ENCODE data around the gene MAP3K7CL. TPM values are rescaled to one million over a fixed set of nuclear protein-coding genes. Genes with fewer than 3 reads are reported as not detected.

Gene MAP3K7CL
- total RNA-seq, 1 donor from 2014 or later: not detected

- no peaks in the 10 kb centered on the region for H3K27me3 Mint-ChIP-seq
- H3K4me1 Mint-ChIP-seq (ENCODE audit: unreplicated experiment): peaks cover 20% of the 10 kb centered on the region
- H3K9me3 Mint-ChIP-seq: peaks cover under 1% of the 10 kb centered on the region
- no peaks in the 10 kb centered on the region for H3K36me3 Mint-ChIP-seq
- no peak overlapping the region for H3K4me3 Mint-ChIP-seq
- TF ChIP-seq CTCF (conservative IDR thresholded peaks at IDR 0.05): no peak
- no peak for DNase-seq (ENCODE audit: extremely low spot score, unreplicated experiment)
- peak overlapping the region; percentile 87 for H3K27ac Mint-ChIP-seq
These were observed 48.5 kb downstream of the MAP3K7CL start for GRCh38 chr21:29178926-29179325.

DNA sequence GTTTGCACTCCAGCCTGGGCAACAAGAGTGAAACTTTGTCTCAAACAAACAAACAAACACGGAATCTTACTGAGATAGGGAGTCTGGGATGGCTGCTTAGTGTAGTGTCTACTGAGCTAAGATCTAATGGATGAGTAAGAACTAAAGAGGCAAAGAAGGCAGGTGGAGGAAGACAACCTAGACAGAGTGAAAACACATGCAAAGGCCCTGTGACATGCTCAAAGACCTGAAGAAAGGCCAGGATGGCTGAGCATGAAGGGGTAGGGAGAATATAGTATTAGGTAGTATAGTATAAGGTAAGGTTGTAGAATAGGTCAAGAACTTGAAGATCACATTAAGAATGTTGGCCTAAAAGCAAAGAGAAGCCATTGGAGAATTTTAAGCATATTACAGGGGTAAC, 49.1 kb downstream of the MAP3K7CL start:
- no peak overlapping the region for H3K4me3 Mint-ChIP-seq
- H3K27ac Mint-ChIP-seq: peak overlapping the region; percentile 46
- TF ChIP-seq CTCF (conservative IDR thresholded peaks at IDR 0.05): no peak
- DNase-seq (ENCODE audit: extremely low spot score, unreplicated experiment): no peak
- peaks cover 20% of the 10 kb centered on the region for H3K4me1 Mint-ChIP-seq (ENCODE audit: unreplicated experiment)
- H3K9me3 Mint-ChIP-seq: peaks cover 4% of the 10 kb centered on the region
- H3K27me3 Mint-ChIP-seq: no peaks in the 10 kb centered on the region
- H3K36me3 Mint-ChIP-seq: no peaks in the 10 kb centered on the region

DNA sequence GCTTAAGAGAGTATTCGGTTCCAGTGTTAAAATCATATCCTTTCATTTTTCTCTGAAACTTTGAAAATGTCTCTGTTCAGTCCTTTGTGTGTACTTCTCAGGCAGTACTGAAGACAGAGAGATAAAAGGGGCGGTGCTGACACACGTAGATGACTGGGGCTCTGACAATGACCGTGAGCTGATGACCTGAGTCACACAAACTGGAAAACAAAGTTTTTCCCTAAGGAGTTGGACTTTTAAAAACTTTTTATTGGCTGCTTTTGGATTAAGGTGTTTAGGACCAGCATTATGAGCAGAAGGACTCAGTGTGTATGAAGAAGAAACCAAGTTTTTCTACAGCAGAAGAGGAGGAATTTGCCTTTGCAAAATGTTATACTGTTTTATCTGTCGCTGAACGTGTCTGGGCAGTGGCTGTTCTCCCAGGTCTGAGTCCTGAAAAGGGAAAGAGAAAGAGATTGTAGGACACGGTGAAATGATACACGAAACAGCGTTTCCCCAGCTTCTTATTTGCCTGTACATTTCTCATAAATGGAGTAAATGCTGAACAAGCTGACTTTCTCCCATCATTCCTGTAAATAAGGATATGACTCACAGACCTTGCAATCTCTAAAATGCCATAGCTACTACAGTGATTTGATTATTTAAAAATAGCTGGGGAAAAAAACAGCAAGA, 51.5 kb downstream of the MAP3K7CL start:
- Mint-ChIP-seq H3K4me3 (peak overlapping the region; percentile 83), H3K36me3 (no peaks in the 10 kb centered on the region), H3K9me3 (peaks cover 7% of the 10 kb centered on the region), H3K27me3 (no peaks in the 10 kb centered on the region), H3K4me1 (ENCODE audit: unreplicated experiment) (peaks cover 16% of the 10 kb centered on the region), H3K27ac (peak overlapping the region; percentile 94)
- no peak for TF ChIP-seq CTCF (conservative IDR thresholded peaks at IDR 0.05)
- DNase-seq (ENCODE audit: extremely low spot score, unreplicated experiment): no peak

DNA sequence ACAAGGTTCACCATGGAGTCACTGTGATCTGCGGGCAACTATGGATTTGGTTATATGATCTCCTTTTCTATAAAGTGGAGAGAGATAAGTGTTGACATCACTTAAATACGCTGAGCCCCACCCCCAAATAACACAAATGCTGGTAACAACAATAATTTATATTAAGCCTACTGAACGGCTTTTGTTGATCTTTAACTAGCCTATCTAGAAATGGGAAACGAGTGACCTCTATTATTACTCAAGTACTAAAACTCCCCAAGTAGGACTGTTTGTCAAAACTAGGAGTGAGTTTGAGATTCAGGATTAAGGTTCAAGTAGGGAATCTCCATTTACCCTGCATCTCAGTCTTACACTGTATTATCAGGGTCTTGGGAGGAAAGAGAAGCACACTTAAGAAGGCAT, 52.2 kb downstream of the MAP3K7CL start:
- Mint-ChIP-seq H3K4me1 (ENCODE audit: unreplicated experiment) (peaks cover 16% of the 10 kb centered on the region), H3K4me3 (no peak overlapping the region), H3K36me3 (no peaks in the 10 kb centered on the region), H3K27me3 (no peaks in the 10 kb centered on the region), H3K27ac (peak overlapping the region; percentile 94), H3K9me3 (peaks cover 7% of the 10 kb centered on the region)
- no peak for TF ChIP-seq CTCF (conservative IDR thresholded peaks at IDR 0.05)
- no peak for DNase-seq (ENCODE audit: extremely low spot score, unreplicated experiment)

DNA sequence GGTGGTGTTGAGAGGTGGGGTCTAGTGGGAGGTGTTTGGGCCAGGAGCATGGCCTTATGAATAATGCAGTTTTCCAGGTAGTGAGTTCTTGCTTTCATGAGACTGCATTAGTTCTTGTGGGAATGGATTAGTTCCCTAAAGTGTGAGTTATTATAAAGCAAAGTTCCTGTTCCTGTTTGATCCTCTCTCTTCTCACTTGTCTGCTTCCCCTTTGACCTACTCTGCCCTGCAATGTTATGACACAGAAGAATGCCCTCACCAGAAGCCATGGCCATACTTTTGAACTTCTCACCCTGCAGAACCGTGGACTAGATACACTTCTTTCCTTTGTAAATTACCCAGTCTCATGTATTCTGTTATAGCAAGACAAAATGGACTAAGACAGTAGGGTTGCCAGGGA, 53.6 kb downstream of the MAP3K7CL start:
- peaks cover 2% of the 10 kb centered on the region for H3K36me3 Mint-ChIP-seq
- no peak overlapping the region for H3K4me3 Mint-ChIP-seq
- peaks cover 7% of the 10 kb centered on the region for H3K9me3 Mint-ChIP-seq
- H3K27ac Mint-ChIP-seq: peak overlapping the region; percentile 15
- no peak for DNase-seq (ENCODE audit: extremely low spot score, unreplicated experiment)
- peaks cover 11% of the 10 kb centered on the region for H3K4me1 Mint-ChIP-seq (ENCODE audit: unreplicated experiment)
- H3K27me3 Mint-ChIP-seq: no peaks in the 10 kb centered on the region
- no peak for TF ChIP-seq CTCF (conservative IDR thresholded peaks at IDR 0.05)
